HepG2 (cell line): ENCODE measurements around the gene ZNF318. TPM values are rescaled to one million over a fixed set of nuclear protein-coding genes. Genes with fewer than 3 reads are reported as not detected.

Experiments used
- ATAC-seq: fragments of 200-7000 bp; cut with Tn5 transposase; 3 replicates; pipeline ENCODE4 v1.9.1; 2020; ENCODE audit warnings: mild to moderate bottlenecking, moderate library complexity
- BruUV-seq: library from RNA; stranded (reverse); fragments of 400-500 nt; replicated peaks from 2 replicates; lab custom pipeline; 2021; lab: Mats Ljungman, UMichigan
- CTCF ChIA-PET: fragments of 300-600 bp; formaldehyde crosslinking; extraction: SDS; loops from one replicate; lab custom pipeline; 2021; ENCODE audit warnings: low total read pairs, inconsistent platforms, low intra/inter-chr PET ratio; lab: Yijun Ruan, JAX
- POLR2A ChIA-PET: fragments of 350-600 bp; sonication (Branson Sonifier 250); formaldehyde crosslinking; loops from one replicate; lab custom pipeline; 2020; ENCODE audit warnings: antibody characterized with exemption, inconsistent platforms; lab: Yijun Ruan, JAX
- DNase-seq: peaks from one replicate; pipeline ENCODE4 v3.0.0-alpha.2; 2015; ENCODE audit warnings: low spot score
- FAIRE-seq: peaks from 3 replicates; lab custom pipeline; 2011; peaks lifted over from hg19 to GRCh38; lab: Jason Lieb, UNC
- H2AFZ ChIP-seq: one replicate; pipeline ENCODE4 v1.6.1; 2011; ENCODE audit warnings: low read length, inconsistent platforms
- H3K27ac ChIP-seq: fragments of 300-600 bp; 3 replicates; pipeline ENCODE4 v1.8.0; 2011; ENCODE audit warnings: mixed run types, mild to moderate bottlenecking, mixed read lengths, low read length, inconsistent platforms; ENCODE audit not compliant: insufficient read depth; ENCODE audit errors: extremely low read length
- H3K27me3 ChIP-seq, 2 experiments: fragments of 200-600 bp in 1 of 2; 2 replicates in 1 of 2; 3 replicates in 1 of 2; pipeline versions ENCODE4 v1.6.0 to v1.8.0; 2011; ENCODE audit warnings: low read length in 2 of 2, mild to moderate bottlenecking in 2 of 2, moderate library complexity in 2 of 2, inconsistent platforms in 1 of 2; ENCODE audit not compliant: insufficient read depth in 2 of 2, control insufficient read depth in 1 of 2
- H3K36me3 ChIP-seq, 2 experiments: fragments of 200-600 bp in 1 of 2; replicated peaks in 1 of 2; 2 replicates in 1 of 2; 3 replicates in 1 of 2; pipeline versions ENCODE4 v1.5.1 to v1.8.0; 2011; ENCODE audit warnings: low read length in 2 of 2, inconsistent platforms in 1 of 2; ENCODE audit not compliant: insufficient read depth in 2 of 2, control insufficient read depth in 1 of 2
- H3K4me1 ChIP-seq: 2 replicates; pipeline ENCODE4 v1.5.1; 2012; ENCODE audit warnings: low read length, inconsistent platforms; ENCODE audit not compliant: insufficient read depth
- H3K4me2 ChIP-seq: 2 replicates; pipeline ENCODE4 v1.6.0; 2011; ENCODE audit warnings: low read depth, low read length, inconsistent platforms
- H3K4me3 ChIP-seq, 3 experiments: fragments of 200-600 bp in 1 of 3; sonication (generic), shearing (Covaris generic) in 1 of 3; replicated peaks in 1 of 3; 2 replicates each; pipeline ENCODE4 v1.5.1; 2011 to 2016; ENCODE audit warnings: low read length in 3 of 3, inconsistent platforms in 2 of 3, low read depth in 2 of 3, mild to moderate bottlenecking in 2 of 3, control low read depth in 1 of 3, mixed read lengths in 1 of 3; ENCODE audit not compliant: insufficient read depth in 1 of 3
- H3K79me2 ChIP-seq: one replicate; pipeline ENCODE4 v1.6.1; 2011; ENCODE audit warnings: low read length, inconsistent platforms; ENCODE audit not compliant: insufficient read depth
- H3K9ac ChIP-seq: 2 replicates; pipeline ENCODE4 v1.6.0; 2011; ENCODE audit warnings: mild to moderate bottlenecking, low read depth, low read length, inconsistent platforms; ENCODE audit not compliant: insufficient read depth
- H3K9me3 ChIP-seq: 2 replicates; pipeline ENCODE4 v1.5.1; 2012; ENCODE audit warnings: mild to moderate bottlenecking, low read length
- H4K20me1 ChIP-seq: 2 replicates; pipeline ENCODE4 v1.6.0; 2011; ENCODE audit warnings: inconsistent platforms, mild to moderate bottlenecking, low read length, moderate library complexity; ENCODE audit not compliant: insufficient read depth
- CHCHD3 ChIP-seq: sonication (generic); formaldehyde crosslinking; IDR thresholded peaks from 2 replicates; pipeline ENCODE4 v1.8.0; 2022; ENCODE audit warnings: mild to moderate bottlenecking, missing genetic modification reagents, moderate library complexity
- ELK4 ChIP-seq: sonication (generic); formaldehyde crosslinking; IDR thresholded peaks from 2 replicates; pipeline ENCODE4 v1.9.0; 2021; ENCODE audit warnings: missing genetic modification reagents, borderline replicate concordance
- MZF1 ChIP-seq: sonication (generic); formaldehyde crosslinking; IDR thresholded peaks from 2 replicates; pipeline ENCODE4 v1.8.1; 2023; ENCODE audit warnings: mild to moderate bottlenecking, missing genetic modification reagents, borderline replicate concordance
- PCBP1 ChIP-seq: fragments of 200-400 bp; formaldehyde crosslinking; IDR thresholded peaks from 2 replicates; pipeline ENCODE4 v1.6.1; 2017; ENCODE audit warnings: mild to moderate bottlenecking, low read depth, low read length, borderline replicate concordance
- SMAD9 ChIP-seq: sonication (generic); formaldehyde crosslinking; IDR thresholded peaks from 2 replicates; pipeline ENCODE4 v1.5.1; 2020; ENCODE audit warnings: mild to moderate bottlenecking, missing genetic modification reagents
- SPEN ChIP-seq: sonication (generic); formaldehyde crosslinking; IDR thresholded peaks from 2 replicates; pipeline ENCODE4 v1.5.1; 2020; ENCODE audit warnings: low read depth, mild to moderate bottlenecking, missing genetic modification reagents
- TERF1 ChIP-seq: sonication (generic); formaldehyde crosslinking; IDR thresholded peaks from 2 replicates; pipeline ENCODE4 v1.8.0; 2022; ENCODE audit warnings: mild to moderate bottlenecking, missing genetic modification reagents, moderate library complexity
- ZBTB42 ChIP-seq: sonication (generic); formaldehyde crosslinking; IDR thresholded peaks from 2 replicates; pipeline ENCODE4 v1.5.0; 2020; ENCODE audit warnings: mild to moderate bottlenecking, missing genetic modification reagents
- ZFP36L1 ChIP-seq: sonication (generic); formaldehyde crosslinking; IDR thresholded peaks from 2 replicates; pipeline ENCODE4 v1.8.0; 2022; ENCODE audit warnings: mild to moderate bottlenecking, missing genetic modification reagents, moderate library complexity
- ZMAT3 ChIP-seq: sonication (generic); formaldehyde crosslinking; conservative IDR thresholded peaks from 2 replicates; pipeline ENCODE4 v1.7.0; 2021; ENCODE audit warnings: missing genetic modification reagents
- ZNF12 ChIP-seq: sonication (generic); formaldehyde crosslinking; IDR thresholded peaks from 2 replicates; pipeline ENCODE4 v1.5.0; 2020; ENCODE audit warnings: missing genetic modification reagents
- ZNF281 ChIP-seq: sonication (generic); formaldehyde crosslinking; IDR thresholded peaks from 2 replicates; pipeline ENCODE4 v1.4.0; 2020; ENCODE audit warnings: missing genetic modification reagents, borderline replicate concordance
- ZNF468 ChIP-seq: sonication (generic); formaldehyde crosslinking; IDR thresholded peaks from 2 replicates; pipeline ENCODE4 v1.8.0; 2022; ENCODE audit warnings: mild to moderate bottlenecking, moderate library complexity, missing genetic modification reagents
- whole genome bisulfite sequencing: methylation state at CpG from one replicate; pipeline ENCODE4 v1.1.6; 2017; ENCODE audit warnings: low lambda C conversion rate; 5-methylcytosine and 5-hydroxymethylcytosine counted together
- in situ Hi-C: cut with HindIII; loops from 2 replicates; pipeline ENCODE4 v1.10.0; 2017; ENCODE audit warnings: low pct_unique_long_range_greater_than_20kb; ENCODE audit not compliant: extremely low pct_ligation_motif_present
- intact Hi-C: fragments of 100-400 bp; cut with micrococcal nuclease; formaldehyde crosslinking; loops from one replicate; pipeline ENCODE4 v1.10.0; 2022; ENCODE audit not compliant: unreplicated experiment
- polyA plus RNA-seq, 8 experiments: library from polyadenylated mRNA; depleted of rRNA in 3 of 8; stranded (reverse) in 7 of 8; unstranded in 1 of 8; fragments of >200 nt; fragmentation: Illumina TruSeq in 4 of 8; extraction: Trizol in 4 of 8; gene quantifications; 2 replicates each; pipeline versions ENCODE4 v1.2.1 to v1.2.3, GENCODE V29; 2011 to 2016; ENCODE audit warnings: low read depth in 4 of 8, missing spikeins in 1 of 8, mixed read lengths in 1 of 8; ENCODE audit not compliant: insufficient read depth in 1 of 8
- total RNA-seq, 5 experiments: library from RNA; depleted of rRNA; stranded (reverse); fragments of >200 nt; fragmentation: Illumina TruSeq; extraction: Trizol; gene quantifications; 2 replicates each; pipeline ENCODE4 v1.2.3, GENCODE V29; 2016; ENCODE audit warnings: low read depth in 1 of 5
- TF ChIP-seq, protein P1 (sequence below): sonication (generic); formaldehyde crosslinking; IDR thresholded peaks from 2 replicates; pipeline ENCODE4 v1.5.1; 2020; ENCODE audit warnings: missing genetic modification reagents, mild to moderate bottlenecking, borderline replicate concordance

Gene ZNF318
- total and polyA plus RNA-seq, 2 of the 13 experiments (the other 11 are each of a cell fraction or from before 2014, with no cell fraction given) = 13.0 to 14.5 TPM

- Histone ChIP-seq H3K9me3 (no peaks in the 10 kb centered on the region), H3K27ac (no peak overlapping the region), H3K36me3 (no peaks in the 10 kb centered on the region), H3K27me3 (no peaks in the 10 kb centered on the region), H3K9ac (0 out of 2 replicates have a peak overlapping the region, but pooled peaks have one; percentile 43), H2AFZ (no peak overlapping the region), H4K20me1 (no peaks in the 10 kb centered on the region), H3K4me2 (peak overlapping the region; percentile 82), H3K79me2 (no peaks in the 10 kb centered on the region), H3K4me3 (peak overlapping the region in 1 of 3 experiments; percentile 70; a peak in 2 of 6 replicates), H3K4me1 (peaks cover 39% of the 10 kb centered on the region)
- ATAC-seq = peak; percentile 35
- 87% methylated on average over 4 of the region's 5 CpGs for WGBS
- FAIRE-seq = no peak
- no TSS peak for BruUV-seq
- CTCF ChIA-PET = interaction anchor here (1.1 kb wide), 1 partner anchor 48 kb away, joined by 4 read pairs; no protein-coding TSS in a partner anchor
- DNase-seq = no peak
- intact Hi-C loops (no loop called here), in situ Hi-C loops (no loop called here)
- POLR2A ChIA-PET = interaction anchor here (0.9 to 3.1 kb wide), 5 partner anchors 10 to 61 kb away, joined by 4 to 28 read pairs (median 8); partner anchors contain the start of gene SLC22A7
- TF ChIP-seq ZBTB42 (CRISPR knock-in tag) (0 out of 2 replicates have a peak, but pooled peaks have one; percentile 19), TERF1 (CRISPR knock-in tag) (0 out of 2 replicates have a peak, but pooled peaks have one; percentile 22), PCBP1 (0 out of 2 replicates have a peak, but pooled peaks have one; percentile 39), ZFP36L1 (CRISPR knock-in tag) (peak; percentile 43; the same call in 1 of the 2 replicates), ZNF468 (CRISPR knock-in tag) (0 out of 2 replicates have a peak, but pooled peaks have one; percentile 49), SMAD9 (CRISPR knock-in tag) (no peak), ELK4 (CRISPR knock-in tag) (no peak), MZF1 (CRISPR knock-in tag) (0 out of 2 replicates have a peak, but pooled peaks have one; percentile 24), ZMAT3 (no peak), ZNF281 (CRISPR knock-in tag) (peak; percentile 49; the same call in 1 of the 2 replicates), ZNF12 (CRISPR knock-in tag) (no peak), SPEN (CRISPR knock-in tag) (no peak), CHCHD3 (CRISPR knock-in tag) (no peak)
- TF ChIP-seq, protein P1, sequence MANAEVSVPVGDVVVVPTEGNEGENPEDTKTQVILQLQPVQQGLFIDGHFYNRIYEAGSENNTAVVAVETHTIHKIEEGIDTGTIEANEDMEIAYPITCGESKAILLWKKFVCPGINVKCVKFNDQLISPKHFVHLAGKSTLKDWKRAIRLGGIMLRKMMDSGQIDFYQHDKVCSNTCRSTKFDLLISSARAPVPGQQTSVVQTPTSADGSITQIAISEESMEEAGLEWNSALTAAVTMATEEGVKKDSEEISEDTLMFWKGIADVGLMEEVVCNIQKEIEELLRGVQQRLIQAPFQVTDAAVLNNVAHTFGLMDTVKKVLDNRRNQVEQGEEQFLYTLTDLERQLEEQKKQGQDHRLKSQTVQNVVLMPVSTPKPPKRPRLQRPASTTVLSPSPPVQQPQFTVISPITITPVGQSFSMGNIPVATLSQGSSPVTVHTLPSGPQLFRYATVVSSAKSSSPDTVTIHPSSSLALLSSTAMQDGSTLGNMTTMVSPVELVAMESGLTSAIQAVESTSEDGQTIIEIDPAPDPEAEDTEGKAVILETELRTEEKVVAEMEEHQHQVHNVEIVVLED = no peak
Observed at GRCh38 chr6:43307451-43308100, 61.9 kb downstream of the ZNF318 start.
